OCI-LY1 (cell line): ENCODE data around the gene MTCP1.

ENCODE experiments used
- EZH2 ChIP-seq: fragments of 200-600 bp; sonication (generic), shearing (Covaris generic); IDR thresholded peaks from 2 replicates; pipeline ENCODE4 v1.8.0; 2017; ENCODE audit warnings: borderline replicate concordance, mixed run types, mild to moderate bottlenecking, antibody characterized with exemption, low read length, moderate library complexity, mixed read lengths
- TF ChIP-seq, protein P1 (sequence below): fragments of 200-600 bp; sonication (generic), shearing (Covaris generic); IDR thresholded peaks from 2 replicates; pipeline ENCODE4 v1.5.1; 2017; ENCODE audit warnings: mild to moderate bottlenecking, antibody characterized with exemption, low read length, moderate library complexity, mixed read lengths

DNA sequence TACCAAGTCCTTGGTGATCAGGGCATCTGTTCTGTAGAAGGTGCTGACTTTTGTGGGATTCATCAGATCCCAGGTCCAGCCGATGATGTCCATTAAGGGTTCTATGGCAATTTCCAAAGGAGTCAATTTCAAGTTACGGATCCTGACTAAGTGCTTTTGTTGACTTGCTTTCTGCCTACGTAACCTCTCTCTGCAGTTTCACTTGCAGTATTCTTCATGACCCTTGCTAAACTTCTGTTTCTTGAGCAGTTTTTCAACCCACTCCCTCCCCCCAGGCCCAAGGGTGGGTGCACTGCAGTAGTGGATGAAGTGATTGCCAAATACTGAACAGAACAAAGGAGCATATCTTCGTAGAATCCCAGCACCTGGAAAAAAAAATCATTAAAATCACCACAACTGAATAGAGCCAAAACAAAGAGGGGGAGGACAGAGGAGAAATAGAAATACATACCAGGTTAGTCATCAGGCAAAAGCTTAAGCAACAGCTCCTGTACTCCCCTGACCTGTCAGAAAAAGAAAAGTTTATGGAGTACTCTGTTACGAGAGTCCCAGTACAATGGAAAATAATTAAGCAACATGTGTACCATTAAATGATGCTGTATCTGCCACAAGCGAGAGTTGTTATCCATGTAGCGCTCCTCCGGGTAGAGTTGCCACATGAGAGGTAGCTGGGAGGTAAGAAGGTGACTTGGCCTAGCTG, 5.8 kb downstream of the MTCP1 start:
- TF ChIP-seq, protein P1, sequence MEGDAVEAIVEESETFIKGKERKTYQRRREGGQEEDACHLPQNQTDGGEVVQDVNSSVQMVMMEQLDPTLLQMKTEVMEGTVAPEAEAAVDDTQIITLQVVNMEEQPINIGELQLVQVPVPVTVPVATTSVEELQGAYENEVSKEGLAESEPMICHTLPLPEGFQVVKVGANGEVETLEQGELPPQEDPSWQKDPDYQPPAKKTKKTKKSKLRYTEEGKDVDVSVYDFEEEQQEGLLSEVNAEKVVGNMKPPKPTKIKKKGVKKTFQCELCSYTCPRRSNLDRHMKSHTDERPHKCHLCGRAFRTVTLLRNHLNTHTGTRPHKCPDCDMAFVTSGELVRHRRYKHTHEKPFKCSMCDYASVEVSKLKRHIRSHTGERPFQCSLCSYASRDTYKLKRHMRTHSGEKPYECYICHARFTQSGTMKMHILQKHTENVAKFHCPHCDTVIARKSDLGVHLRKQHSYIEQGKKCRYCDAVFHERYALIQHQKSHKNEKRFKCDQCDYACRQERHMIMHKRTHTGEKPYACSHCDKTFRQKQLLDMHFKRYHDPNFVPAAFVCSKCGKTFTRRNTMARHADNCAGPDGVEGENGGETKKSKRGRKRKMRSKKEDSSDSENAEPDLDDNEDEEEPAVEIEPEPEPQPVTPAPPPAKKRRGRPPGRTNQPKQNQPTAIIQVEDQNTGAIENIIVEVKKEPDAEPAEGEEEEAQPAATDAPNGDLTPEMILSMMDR: no peak
- no peak for TF ChIP-seq EZH2
